PC-9 (cell line): Measurements from ENCODE around the gene VSX1. TPM values are rescaled to one million over a fixed set of nuclear protein-coding genes. Genes with fewer than 3 reads are reported as not detected.

Experiments used
- BruUV-seq: library from RNA; stranded (reverse); fragments of 400-500 nt; replicated peaks from 2 replicates; lab custom pipeline; 2021; lab: Mats Ljungman, UMichigan
- CTCF ChIA-PET: fragments of 300-600 bp; sonication (Branson Sonifier 250); formaldehyde crosslinking; loops from one replicate; lab custom pipeline; 2022; ENCODE audit warnings: antibody characterized with exemption; lab: Charles Lee
- POLR2A ChIA-PET: fragments of 300-600 bp; sonication (Branson Sonifier 250); formaldehyde crosslinking; loops from one replicate; lab custom pipeline; 2022; ENCODE audit warnings: antibody characterized with exemption; ENCODE audit not compliant: unreplicated experiment; lab: Charles Lee
- DNase-seq, 2 experiments: peaks; one replicate each; pipeline versions ENCODE4 v3.0.0 to v3.0.0-alpha.2; 2015 to 2022; ENCODE audit warnings: mixed read lengths in 1 of 2
- H2AFZ ChIP-seq: fragments of 200-600 bp; sonication (generic); 2 replicates; pipeline ENCODE4 v1.8.1; 2017; ENCODE audit warnings: antibody characterized with exemption
- H3F3A ChIP-seq: fragments of 200-600 bp; sonication (generic); 2 replicates; pipeline ENCODE4 v1.8.1; 2017; ENCODE audit warnings: antibody characterized with exemption, mild to moderate bottlenecking, low read depth; ENCODE audit not compliant: insufficient read depth
- H3K27ac ChIP-seq: fragments of 200-600 bp; sonication (generic); 2 replicates; pipeline ENCODE4 v1.6.1; 2016; ENCODE audit warnings: mixed run types
- H3K27me3 ChIP-seq: fragments of 200-600 bp; sonication (generic); 2 replicates; pipeline ENCODE4 v1.6.1; 2016; ENCODE audit warnings: low read depth, mixed run types; ENCODE audit not compliant: insufficient read depth
- H3K36me3 ChIP-seq: fragments of 200-600 bp; sonication (generic); 2 replicates; pipeline ENCODE4 v1.6.1; 2016; ENCODE audit warnings: low read depth, mixed run types
- H3K4me1 ChIP-seq: fragments of 200-600 bp; sonication (generic); replicated peaks from 2 replicates; pipeline ENCODE4 v1.6.1; 2016; ENCODE audit warnings: mixed run types; ENCODE audit not compliant: insufficient read depth
- H3K4me2 ChIP-seq: fragments of 200-600 bp; sonication (generic); 2 replicates; pipeline ENCODE4 v1.6.1; 2017; ENCODE audit warnings: mixed run types
- H3K4me3 ChIP-seq: fragments of 200-600 bp; sonication (generic); 2 replicates; pipeline ENCODE4 v1.6.1; 2016; ENCODE audit warnings: mixed run types
- H3K79me2 ChIP-seq: fragments of 200-600 bp; sonication (generic); 2 replicates; pipeline ENCODE4 v1.6.1; 2017; ENCODE audit warnings: low read depth, mixed run types
- H3K9me2 ChIP-seq: fragments of 200-600 bp; sonication (generic); 2 replicates; pipeline ENCODE4 v1.8.1; 2017; ENCODE audit warnings: mild to moderate bottlenecking; ENCODE audit not compliant: insufficient read depth
- H3K9me3 ChIP-seq: fragments of 200-600 bp; sonication (generic); 2 replicates; pipeline ENCODE4 v1.8.1; 2016; ENCODE audit warnings: low read depth; ENCODE audit not compliant: insufficient read depth
- H4K20me1 ChIP-seq: fragments of 200-600 bp; sonication (generic); 2 replicates; pipeline ENCODE4 v1.8.1; 2017; ENCODE audit not compliant: insufficient read depth
- EZH2 ChIP-seq: fragments of 200-600 bp; sonication (generic); IDR thresholded peaks from 2 replicates; pipeline ENCODE4 v1.8.0; 2017; ENCODE audit warnings: antibody characterized with exemption, low read depth
- intact Hi-C: fragments of 100-400 bp; cut with micrococcal nuclease; formaldehyde crosslinking; loops from one replicate; pipeline ENCODE4 v1.10.0; 2022; ENCODE audit not compliant: unreplicated experiment
- total RNA-seq: library from RNA; stranded (reverse); gene quantifications from 2 replicates; pipeline ENCODE4 v1.2.3, GENCODE V29; 2021
- TF ChIP-seq, protein P1 (sequence below): fragments of 200-600 bp; sonication (generic); conservative IDR thresholded peaks from 2 replicates; pipeline ENCODE4 v1.6.1; 2017; ENCODE audit warnings: mixed run types, antibody characterized with exemption, mild to moderate bottlenecking, moderate library complexity

VSX1 gene
- total RNA-seq, 1 experiment from 2014 or later = 1.5 TPM

DNA sequence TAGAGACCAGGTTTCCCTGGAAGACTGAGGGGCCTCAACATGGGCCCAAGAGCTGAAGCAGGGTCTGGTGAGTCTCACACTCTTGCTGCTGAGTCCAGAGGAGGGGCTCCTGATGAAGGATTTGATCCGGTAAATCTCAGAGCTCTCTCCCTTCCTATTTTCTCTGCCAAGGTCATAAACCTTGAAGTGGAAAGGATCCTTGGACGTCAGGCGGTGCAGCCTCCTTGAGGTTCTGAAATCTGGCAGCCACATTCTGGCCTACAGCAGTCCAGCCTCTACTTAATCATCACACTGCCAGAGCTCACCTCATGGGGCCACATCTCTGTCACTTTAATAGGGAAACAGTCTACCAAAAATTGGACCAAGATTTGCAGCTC is 48.0 kb downstream of the VSX1 start:
- Histone ChIP-seq H3K4me1 (no peaks in the 10 kb centered on the region), H3K79me2 (no peaks in the 10 kb centered on the region), H3F3A (no peaks in the 10 kb centered on the region), H3K36me3 (no peaks in the 10 kb centered on the region), H3K4me3 (no peak overlapping the region), H2AFZ (no peak overlapping the region), H3K27me3 (no peaks in the 10 kb centered on the region), H3K9me2 (no peaks in the 10 kb centered on the region), H4K20me1 (no peaks in the 10 kb centered on the region), H3K9me3 (no peaks in the 10 kb centered on the region), H3K4me2 (no peak overlapping the region), H3K27ac (no peak overlapping the region)
- no TSS peak for BruUV-seq
- intact Hi-C loops = no loop called here
- POLR2A ChIA-PET = interaction anchor here (0.5 to 0.6 kb wide), 2 partner anchors 44 to 199 kb away, joined by 3 read pairs; no protein-coding TSS in a partner anchor
- no peak for DNase-seq
- CTCF ChIA-PET = no interaction called here
- TF ChIP-seq EZH2 = no peak
- TF ChIP-seq, protein P1, sequence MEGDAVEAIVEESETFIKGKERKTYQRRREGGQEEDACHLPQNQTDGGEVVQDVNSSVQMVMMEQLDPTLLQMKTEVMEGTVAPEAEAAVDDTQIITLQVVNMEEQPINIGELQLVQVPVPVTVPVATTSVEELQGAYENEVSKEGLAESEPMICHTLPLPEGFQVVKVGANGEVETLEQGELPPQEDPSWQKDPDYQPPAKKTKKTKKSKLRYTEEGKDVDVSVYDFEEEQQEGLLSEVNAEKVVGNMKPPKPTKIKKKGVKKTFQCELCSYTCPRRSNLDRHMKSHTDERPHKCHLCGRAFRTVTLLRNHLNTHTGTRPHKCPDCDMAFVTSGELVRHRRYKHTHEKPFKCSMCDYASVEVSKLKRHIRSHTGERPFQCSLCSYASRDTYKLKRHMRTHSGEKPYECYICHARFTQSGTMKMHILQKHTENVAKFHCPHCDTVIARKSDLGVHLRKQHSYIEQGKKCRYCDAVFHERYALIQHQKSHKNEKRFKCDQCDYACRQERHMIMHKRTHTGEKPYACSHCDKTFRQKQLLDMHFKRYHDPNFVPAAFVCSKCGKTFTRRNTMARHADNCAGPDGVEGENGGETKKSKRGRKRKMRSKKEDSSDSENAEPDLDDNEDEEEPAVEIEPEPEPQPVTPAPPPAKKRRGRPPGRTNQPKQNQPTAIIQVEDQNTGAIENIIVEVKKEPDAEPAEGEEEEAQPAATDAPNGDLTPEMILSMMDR = no peak

DNA sequence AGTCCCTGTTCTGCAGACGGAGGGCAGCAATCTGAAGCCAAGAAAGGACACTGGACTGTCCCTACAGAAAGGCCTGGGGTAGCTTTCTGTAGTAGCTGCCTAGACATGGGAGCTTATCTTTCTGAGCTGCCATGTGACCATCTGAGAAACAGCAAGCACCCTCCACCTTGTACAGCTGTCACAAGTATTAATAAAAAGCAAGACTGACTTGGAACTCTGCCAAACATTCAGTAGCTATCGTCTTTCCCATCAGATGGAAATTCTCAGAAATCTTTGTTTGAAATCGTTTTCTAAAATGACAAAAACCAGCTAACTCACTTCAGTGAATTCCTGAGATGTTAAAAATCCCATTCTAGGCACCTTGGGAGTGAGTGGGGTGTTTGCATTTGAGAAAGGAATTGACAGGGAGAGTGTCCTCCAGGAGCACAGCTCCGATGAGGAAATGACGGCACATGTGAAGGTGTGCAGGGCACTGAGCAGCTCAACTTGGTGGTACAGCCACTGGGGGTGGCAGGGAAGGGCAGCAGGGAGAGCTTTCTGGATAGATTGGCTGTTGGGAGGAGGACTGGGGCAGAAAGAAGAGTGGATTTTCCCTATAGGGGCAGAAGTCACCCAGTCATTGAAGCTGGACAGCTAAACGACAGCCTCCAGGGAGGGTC is 48.5 kb downstream of the VSX1 start:
- no peak overlapping the region for H3K4me3 ChIP-seq
- BruUV-seq = no TSS peak

DNA sequence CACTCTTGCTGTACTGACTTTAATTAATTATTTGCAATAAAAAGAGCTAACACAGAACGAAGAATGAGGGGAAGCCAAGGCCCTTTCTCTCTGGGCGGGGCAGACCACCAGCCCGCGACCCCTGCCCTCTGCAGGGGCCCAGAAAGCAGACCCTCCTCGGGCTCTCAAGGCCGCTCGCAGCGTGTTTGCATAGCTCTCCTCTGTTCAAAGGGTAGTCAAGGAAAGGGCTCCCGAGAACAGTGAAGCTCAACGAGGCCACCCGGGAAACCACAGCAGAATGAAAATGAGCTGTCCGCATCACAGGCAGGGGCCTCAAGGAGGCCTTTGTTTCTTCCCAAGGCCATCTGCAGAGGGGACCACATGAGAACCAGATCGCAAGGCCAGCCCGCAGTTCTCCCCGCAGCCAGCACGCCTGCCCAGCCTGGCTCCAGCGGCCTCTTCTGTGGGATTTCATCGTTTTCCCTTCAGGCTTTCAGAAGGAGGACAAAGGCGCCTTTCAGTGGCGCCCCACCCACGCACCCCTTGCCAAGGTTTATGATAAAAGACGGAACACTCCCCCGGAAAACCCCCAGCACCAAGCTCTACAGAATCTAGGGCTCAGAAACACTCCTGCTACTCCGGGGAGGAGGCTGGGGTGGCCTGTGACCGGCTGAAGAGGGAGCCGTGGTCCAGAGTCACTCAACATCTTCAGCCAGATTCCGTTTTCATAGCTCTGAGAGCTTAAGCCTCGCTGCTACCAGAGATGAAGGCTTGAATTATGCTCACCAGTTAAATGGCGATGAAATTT is 49.3 kb downstream of the VSX1 start:
- Histone ChIP-seq H4K20me1 (no peaks in the 10 kb centered on the region), H3K4me2 (no peak overlapping the region), H3K9me3 (no peaks in the 10 kb centered on the region), H3K4me1 (no peaks in the 10 kb centered on the region), H3K27ac (no peak overlapping the region), H3K79me2 (no peaks in the 10 kb centered on the region), H3K27me3 (no peaks in the 10 kb centered on the region), H3K9me2 (no peaks in the 10 kb centered on the region), H3F3A (no peaks in the 10 kb centered on the region), H3K4me3 (no peak overlapping the region), H3K36me3 (no peaks in the 10 kb centered on the region), H2AFZ (no peak overlapping the region)
- DNase-seq = no peak
- intact Hi-C loops = no loop called here
- CTCF ChIA-PET = no interaction called here
- no peak for TF ChIP-seq EZH2
- TF ChIP-seq, protein P1 = no peak
- POLR2A ChIA-PET = interaction anchor here (0.6 kb wide), 2 partner anchors 10 to 16 kb away, joined by 4 to 5 read pairs; no protein-coding TSS in a partner anchor
- no TSS peak for BruUV-seq

More for the DNA sequence above, 48.5 kb downstream of the VSX1 start:
- DNase-seq = no peak
- H3K4me1 ChIP-seq = no peaks in the 10 kb centered on the region
- H2AFZ ChIP-seq = no peak overlapping the region
- no peaks in the 10 kb centered on the region for H3K9me2 ChIP-seq
- no peaks in the 10 kb centered on the region for H3K79me2 ChIP-seq
- intact Hi-C loops = no loop called here
- no peak for TF ChIP-seq EZH2
- TF ChIP-seq, protein P1 = no peak
- ChIA-PET POLR2A (interaction anchor here (0.5 to 0.6 kb wide), 4 partner anchors 11 to 199 kb away, joined by 3 to 5 read pairs (median 4); no protein-coding TSS in a partner anchor), CTCF (interaction anchor here (0.7 kb wide), 1 partner anchor 390 kb away, joined by 3 read pairs; no protein-coding TSS in a partner anchor)
- no peaks in the 10 kb centered on the region for H3K9me3 ChIP-seq
- H3K27me3 ChIP-seq = no peaks in the 10 kb centered on the region
- no peak overlapping the region for H3K27ac ChIP-seq
- no peaks in the 10 kb centered on the region for H3F3A ChIP-seq
- H4K20me1 ChIP-seq = no peaks in the 10 kb centered on the region
- H3K4me2 ChIP-seq = no peak overlapping the region
- H3K36me3 ChIP-seq = no peaks in the 10 kb centered on the region
